Gastrocnemius medialis (tissue), 4 donors: ENCODE data around the gene C22orf31.

Source experiments
- POLR2A ChIP-seq, 2 donors: fragments of 450-650 bp; IDR thresholded peaks; one replicate each; pipeline ENCODE4 v1.6.1; 2017; ENCODE audit warnings: antibody characterized with exemption in 2 of 2, mild to moderate bottlenecking in 2 of 2, moderate library complexity in 2 of 2
- TF ChIP-seq, protein P1 (sequence below), 5 experiments: fragments of 450-650 bp in 3 of 5; fragments of 200-600 bp in 2 of 5; sonication (generic) in 2 of 5; IDR thresholded peaks in 4 of 5; conservative IDR thresholded peaks in 1 of 5; 1 replicate in 4 of 5; 2 replicates in 1 of 5; pipeline ENCODE4 v1.5.1; 2016 to 2019; ENCODE audit warnings: antibody characterized with exemption in 5 of 5, mild to moderate bottlenecking in 3 of 5, moderate library complexity in 3 of 5

GRCh38 chr22:29030016-29030617 lies 31.5 kb downstream of the C22orf31 start:
- TF ChIP-seq, protein P1, sequence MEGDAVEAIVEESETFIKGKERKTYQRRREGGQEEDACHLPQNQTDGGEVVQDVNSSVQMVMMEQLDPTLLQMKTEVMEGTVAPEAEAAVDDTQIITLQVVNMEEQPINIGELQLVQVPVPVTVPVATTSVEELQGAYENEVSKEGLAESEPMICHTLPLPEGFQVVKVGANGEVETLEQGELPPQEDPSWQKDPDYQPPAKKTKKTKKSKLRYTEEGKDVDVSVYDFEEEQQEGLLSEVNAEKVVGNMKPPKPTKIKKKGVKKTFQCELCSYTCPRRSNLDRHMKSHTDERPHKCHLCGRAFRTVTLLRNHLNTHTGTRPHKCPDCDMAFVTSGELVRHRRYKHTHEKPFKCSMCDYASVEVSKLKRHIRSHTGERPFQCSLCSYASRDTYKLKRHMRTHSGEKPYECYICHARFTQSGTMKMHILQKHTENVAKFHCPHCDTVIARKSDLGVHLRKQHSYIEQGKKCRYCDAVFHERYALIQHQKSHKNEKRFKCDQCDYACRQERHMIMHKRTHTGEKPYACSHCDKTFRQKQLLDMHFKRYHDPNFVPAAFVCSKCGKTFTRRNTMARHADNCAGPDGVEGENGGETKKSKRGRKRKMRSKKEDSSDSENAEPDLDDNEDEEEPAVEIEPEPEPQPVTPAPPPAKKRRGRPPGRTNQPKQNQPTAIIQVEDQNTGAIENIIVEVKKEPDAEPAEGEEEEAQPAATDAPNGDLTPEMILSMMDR (IDR thresholded peaks at IDR 0.05 in 4 of 5, conservative IDR thresholded peaks at IDR 0.05 in 1 of 5), result no peak
- TF ChIP-seq POLR2A (IDR thresholded peaks at IDR 0.05), result no peak
